Hypothalamus (tissue), 51 donors: ENCODE results near the gene STK24.

Source experiments
- DNase-seq, 51 donors: peaks; one replicate each; lab custom pipeline; 2025; lab: John Stamatoyannopoulos, UW

The STK24 gene

GRCh38 chr13:98459721-98460370 lies 117.1 kb downstream of the STK24 start:
- no peak for DNase-seq

DNA sequence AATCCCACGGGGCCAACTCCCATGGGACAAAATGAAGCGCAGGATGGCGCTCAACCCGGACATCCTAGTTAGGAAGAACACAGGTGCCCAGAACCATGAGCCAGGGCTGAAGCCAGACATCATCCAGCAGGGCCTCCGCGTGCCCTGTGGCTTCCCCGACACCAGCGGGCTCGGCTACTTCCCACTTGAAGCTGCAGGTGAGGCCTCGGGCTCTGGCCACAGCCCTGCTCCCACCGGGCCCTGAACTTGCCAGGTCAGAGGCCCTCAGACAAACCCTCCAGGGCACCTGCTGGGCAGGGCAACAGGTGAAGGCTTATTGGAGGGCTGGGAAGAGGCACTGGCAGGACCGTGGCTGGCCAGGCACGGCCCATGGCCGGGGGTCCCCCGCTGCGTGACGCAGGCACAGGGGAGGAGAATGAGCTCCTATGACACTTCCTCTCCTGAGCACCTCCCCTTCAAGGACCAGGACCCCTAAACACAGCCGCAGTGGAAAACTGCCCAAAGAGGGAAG lies 117.7 kb downstream of the STK24 start:
- no peak for DNase-seq

- DNase-seq, result no peak
Measured at GRCh38 chr13:98458431-98458830, 118.5 kb downstream of the STK24 start.

DNA sequence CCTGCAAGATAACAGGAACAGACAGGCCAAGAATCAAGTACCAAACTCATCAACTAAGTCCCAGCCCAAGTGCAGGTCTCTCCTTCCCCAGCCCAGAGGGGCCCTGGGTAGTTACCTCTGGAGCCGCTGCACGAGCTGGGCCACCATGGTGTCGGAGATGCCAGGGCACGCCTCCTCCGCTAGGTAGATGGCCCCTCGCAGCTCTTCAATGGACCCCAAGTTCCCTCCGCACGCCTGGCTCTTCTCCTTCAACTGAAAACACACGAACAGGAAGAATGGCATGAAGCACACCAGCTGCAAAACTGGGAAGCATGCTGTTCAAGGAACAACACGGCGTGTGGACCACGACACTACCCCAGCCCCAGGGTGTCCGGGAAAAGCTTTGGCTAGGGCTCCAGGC lies 119.9 kb downstream of the STK24 start:
- no peak for DNase-seq

DNA sequence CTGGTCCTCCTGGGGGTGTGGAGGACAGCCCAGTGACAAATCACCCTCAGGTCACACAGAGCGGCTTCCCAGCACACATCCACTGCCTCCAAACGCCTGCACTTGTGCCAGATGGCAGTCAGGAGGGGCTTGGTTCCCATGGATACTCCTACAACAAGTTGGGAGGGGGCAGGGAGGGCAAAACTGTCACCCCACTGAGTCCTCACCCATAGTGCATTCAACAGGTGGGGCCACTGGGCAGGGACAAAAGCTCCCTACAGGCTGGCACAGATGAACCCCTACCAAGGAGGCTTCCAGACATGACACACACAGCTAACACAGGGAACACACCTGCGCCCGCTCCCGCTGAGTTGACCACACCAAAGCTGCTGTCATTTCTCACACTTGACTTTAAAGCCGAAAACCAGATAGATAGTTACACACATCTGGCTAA lies 120.5 kb downstream of the STK24 start:
- no peak for DNase-seq

GRCh38 chr13:98454389-98454881 lies 122.5 kb downstream of the STK24 start:
- DNase-seq, result peak in 3 of 51 donors; percentile 12 to 42 (median 32)

GRCh38 chr13:98452851-98453843 lies 123.8 kb downstream of the STK24 start:
- DNase-seq, result no peak

- peak in 28 of 51 donors; percentile 9 to 72 (median 45) for DNase-seq
Measured at GRCh38 chr13:98451676-98452470, 125.0 kb downstream of the STK24 start.

GRCh38 chr13:98450539-98451111 lies 126.3 kb downstream of the STK24 start:
- DNase-seq, result peak in 39 of 51 donors; percentile 3 to 85 (median 48)

GRCh38 chr13:98450026-98450425 lies 126.9 kb downstream of the STK24 start:
- DNase-seq, result no peak

DNA sequence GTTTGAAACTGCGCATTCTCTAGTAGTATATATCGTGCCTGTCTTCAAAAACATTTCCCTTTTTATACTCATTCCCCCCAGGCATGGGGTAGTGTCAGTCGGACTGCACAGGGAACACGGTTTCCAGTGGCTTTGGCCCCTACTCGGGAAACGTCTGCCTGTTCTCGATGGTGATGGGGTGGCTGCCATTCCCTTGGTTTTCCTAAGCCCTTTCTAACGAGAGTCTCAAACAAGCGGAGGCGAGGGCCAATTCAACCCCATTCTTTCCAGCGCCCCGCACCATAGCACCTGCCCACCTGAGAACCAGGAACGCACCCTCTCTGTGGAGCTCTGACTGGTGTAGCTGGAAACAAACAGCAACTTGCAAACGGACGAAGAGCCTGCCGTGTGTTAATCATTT lies 127.6 kb downstream of the STK24 start:
- DNase-seq, result peak in 1 of 51 donors; percentile 23

- DNase-seq, result no peak
Measured at GRCh38 chr13:98448642-98448928, 128.3 kb downstream of the STK24 start.

GRCh38 chr13:98447881-98448641 lies 128.8 kb downstream of the STK24 start:
- peak in 43 of 51 donors; percentile 7 to 75 (median 45) for DNase-seq

GRCh38 chr13:98447130-98447529 lies 129.8 kb downstream of the STK24 start:
- DNase-seq, result no peak

GRCh38 chr13:98446234-98446621 lies 130.7 kb downstream of the STK24 start:
- DNase-seq, result no peak

GRCh38 chr13:98445340-98446233 lies 131.3 kb downstream of the STK24 start:
- DNase-seq, result peak in 46 of 51 donors; percentile 5 to 74 (median 34)

- no peak for DNase-seq
Measured at GRCh38 chr13:98444381-98444780, 132.5 kb downstream of the STK24 start.

- DNase-seq, result no peak
Measured at GRCh38 chr13:98443800-98444325, 133.0 kb downstream of the STK24 start.
